HepG2 (cell line): ENCODE measurements around the gene PRSS23. TPM values are rescaled to one million over a fixed set of nuclear protein-coding genes. Genes with fewer than 3 reads are reported as not detected.

ENCODE experiments used
- ATAC-seq: fragments of 200-7000 bp; cut with Tn5 transposase; 3 replicates; pipeline ENCODE4 v1.9.1; 2020; ENCODE audit warnings: mild to moderate bottlenecking, moderate library complexity
- BruUV-seq: library from RNA; stranded (reverse); fragments of 400-500 nt; replicated peaks from 2 replicates; lab custom pipeline; 2021; lab: Mats Ljungman, UMichigan
- CTCF ChIA-PET: fragments of 300-600 bp; formaldehyde crosslinking; extraction: SDS; loops from one replicate; lab custom pipeline; 2021; ENCODE audit warnings: low total read pairs, inconsistent platforms, low intra/inter-chr PET ratio; lab: Yijun Ruan, JAX
- POLR2A ChIA-PET: fragments of 350-600 bp; sonication (Branson Sonifier 250); formaldehyde crosslinking; loops from one replicate; lab custom pipeline; 2020; ENCODE audit warnings: antibody characterized with exemption, inconsistent platforms; lab: Yijun Ruan, JAX
- DNase-seq: peaks from one replicate; pipeline ENCODE4 v3.0.0-alpha.2; 2015; ENCODE audit warnings: low spot score
- FAIRE-seq: peaks from 3 replicates; lab custom pipeline; 2011; peaks lifted over from hg19 to GRCh38; lab: Jason Lieb, UNC
- H2AFZ ChIP-seq: one replicate; pipeline ENCODE4 v1.6.1; 2011; ENCODE audit warnings: low read length, inconsistent platforms
- H3K27ac ChIP-seq: fragments of 300-600 bp; 3 replicates; pipeline ENCODE4 v1.8.0; 2011; ENCODE audit warnings: mixed run types, mild to moderate bottlenecking, mixed read lengths, low read length, inconsistent platforms; ENCODE audit not compliant: insufficient read depth; ENCODE audit errors: extremely low read length
- H3K27me3 ChIP-seq, 2 experiments: fragments of 200-600 bp in 1 of 2; 2 replicates in 1 of 2; 3 replicates in 1 of 2; pipeline versions ENCODE4 v1.6.0 to v1.8.0; 2011; ENCODE audit warnings: low read length in 2 of 2, mild to moderate bottlenecking in 2 of 2, moderate library complexity in 2 of 2, inconsistent platforms in 1 of 2; ENCODE audit not compliant: insufficient read depth in 2 of 2, control insufficient read depth in 1 of 2
- H3K36me3 ChIP-seq, 2 experiments: fragments of 200-600 bp in 1 of 2; replicated peaks in 1 of 2; 2 replicates in 1 of 2; 3 replicates in 1 of 2; pipeline versions ENCODE4 v1.5.1 to v1.8.0; 2011; ENCODE audit warnings: low read length in 2 of 2, inconsistent platforms in 1 of 2; ENCODE audit not compliant: insufficient read depth in 2 of 2, control insufficient read depth in 1 of 2
- H3K4me1 ChIP-seq: 2 replicates; pipeline ENCODE4 v1.5.1; 2012; ENCODE audit warnings: low read length, inconsistent platforms; ENCODE audit not compliant: insufficient read depth
- H3K4me2 ChIP-seq: 2 replicates; pipeline ENCODE4 v1.6.0; 2011; ENCODE audit warnings: low read depth, low read length, inconsistent platforms
- H3K4me3 ChIP-seq, 3 experiments: fragments of 200-600 bp in 1 of 3; sonication (generic), shearing (Covaris generic) in 1 of 3; replicated peaks in 1 of 3; 2 replicates each; pipeline ENCODE4 v1.5.1; 2011 to 2016; ENCODE audit warnings: low read length in 3 of 3, inconsistent platforms in 2 of 3, low read depth in 2 of 3, mild to moderate bottlenecking in 2 of 3, control low read depth in 1 of 3, mixed read lengths in 1 of 3; ENCODE audit not compliant: insufficient read depth in 1 of 3
- H3K79me2 ChIP-seq: one replicate; pipeline ENCODE4 v1.6.1; 2011; ENCODE audit warnings: low read length, inconsistent platforms; ENCODE audit not compliant: insufficient read depth
- H3K9ac ChIP-seq: 2 replicates; pipeline ENCODE4 v1.6.0; 2011; ENCODE audit warnings: mild to moderate bottlenecking, low read depth, low read length, inconsistent platforms; ENCODE audit not compliant: insufficient read depth
- H3K9me3 ChIP-seq: 2 replicates; pipeline ENCODE4 v1.5.1; 2012; ENCODE audit warnings: mild to moderate bottlenecking, low read length
- H4K20me1 ChIP-seq: 2 replicates; pipeline ENCODE4 v1.6.0; 2011; ENCODE audit warnings: inconsistent platforms, mild to moderate bottlenecking, low read length, moderate library complexity; ENCODE audit not compliant: insufficient read depth
- CENPT ChIP-seq: sonication (generic); formaldehyde crosslinking; IDR thresholded peaks from 2 replicates; pipeline ENCODE4 v1.8.0; 2022; ENCODE audit warnings: low read depth, mild to moderate bottlenecking, moderate library complexity, missing genetic modification reagents
- HNRNPUL1 ChIP-seq: fragments of 200-400 bp; formaldehyde crosslinking; IDR thresholded peaks from 2 replicates; pipeline ENCODE4 v1.6.1; 2017; ENCODE audit warnings: low read depth, mild to moderate bottlenecking, low read length, moderate library complexity
- MED8 ChIP-seq: sonication (generic); formaldehyde crosslinking; IDR thresholded peaks from 2 replicates; pipeline ENCODE4 v1.8.1; 2023; ENCODE audit warnings: mild to moderate bottlenecking, missing genetic modification reagents; ENCODE audit not compliant: insufficient replicate concordance
- MTA1 ChIP-seq: sonication (generic); formaldehyde crosslinking; IDR thresholded peaks from 2 replicates; pipeline ENCODE4 v1.4.0; 2020; ENCODE audit warnings: missing genetic modification reagents, mild to moderate bottlenecking, borderline replicate concordance
- NFKB2 ChIP-seq: sonication (generic); formaldehyde crosslinking; IDR thresholded peaks from 2 replicates; pipeline ENCODE4 v1.4.0; 2020; ENCODE audit warnings: missing genetic modification reagents, borderline replicate concordance
- TRAFD1 ChIP-seq: sonication (generic); formaldehyde crosslinking; IDR thresholded peaks from 2 replicates; pipeline ENCODE4 v1.5.1; 2020; ENCODE audit warnings: missing genetic modification reagents, mild to moderate bottlenecking, borderline replicate concordance
- TSC22D2 ChIP-seq: sonication (generic); formaldehyde crosslinking; IDR thresholded peaks from 2 replicates; pipeline ENCODE4 v1.5.1; 2020; ENCODE audit warnings: missing genetic modification reagents, mild to moderate bottlenecking, borderline replicate concordance
- ZBTB37 ChIP-seq: sonication (generic); formaldehyde crosslinking; IDR thresholded peaks from 2 replicates; pipeline ENCODE4 v1.4.0; 2020; ENCODE audit warnings: mild to moderate bottlenecking, missing genetic modification reagents
- ZNF256 ChIP-seq: sonication (generic); formaldehyde crosslinking; conservative IDR thresholded peaks from 2 replicates; pipeline ENCODE4 v1.4.0; 2020; ENCODE audit warnings: missing genetic modification reagents
- ZNF678 ChIP-seq: sonication (generic); formaldehyde crosslinking; IDR thresholded peaks from 2 replicates; pipeline ENCODE4 v1.4.0; 2020; ENCODE audit warnings: mild to moderate bottlenecking, missing genetic modification reagents
- ZZZ3 ChIP-seq: sonication (generic); formaldehyde crosslinking; IDR thresholded peaks from 2 replicates; pipeline ENCODE4 v1.4.0; 2020; ENCODE audit warnings: missing genetic modification reagents, mild to moderate bottlenecking, borderline replicate concordance
- WGBS: methylation state at CpG from one replicate; pipeline ENCODE4 v1.1.6; 2017; ENCODE audit warnings: low lambda C conversion rate; 5-methylcytosine and 5-hydroxymethylcytosine counted together
- in situ Hi-C: cut with HindIII; loops from 2 replicates; pipeline ENCODE4 v1.10.0; 2017; ENCODE audit warnings: low pct_unique_long_range_greater_than_20kb; ENCODE audit not compliant: extremely low pct_ligation_motif_present
- intact Hi-C: fragments of 100-400 bp; cut with micrococcal nuclease; formaldehyde crosslinking; loops from one replicate; pipeline ENCODE4 v1.10.0; 2022; ENCODE audit not compliant: unreplicated experiment
- polyA plus RNA-seq, 8 experiments: library from polyadenylated mRNA; depleted of rRNA in 3 of 8; stranded (reverse) in 7 of 8; unstranded in 1 of 8; fragments of >200 nt; fragmentation: Illumina TruSeq in 4 of 8; extraction: Trizol in 4 of 8; gene quantifications; 2 replicates each; pipeline versions ENCODE4 v1.2.1 to v1.2.3, GENCODE V29; 2011 to 2016; ENCODE audit warnings: low read depth in 4 of 8, missing spikeins in 1 of 8, mixed read lengths in 1 of 8; ENCODE audit not compliant: insufficient read depth in 1 of 8
- total RNA-seq, 5 experiments: library from RNA; depleted of rRNA; stranded (reverse); fragments of >200 nt; fragmentation: Illumina TruSeq; extraction: Trizol; gene quantifications; 2 replicates each; pipeline ENCODE4 v1.2.3, GENCODE V29; 2016; ENCODE audit warnings: low read depth in 1 of 5

Gene PRSS23
- total and polyA plus RNA-seq, 2 of the 13 experiments (the other 11 are each of a cell fraction or from before 2014, with no cell fraction given), result 0.20 to 0.30 TPM

GRCh38 chr11:86798988-86799387, 1.4 kb upstream of the PRSS23 start:
- Histone ChIP-seq H3K36me3 (no peaks in the 10 kb centered on the region), H3K4me1 (peaks cover 6% of the 10 kb centered on the region; the same call in 1 of the 2 replicates), H3K4me3 (no peak overlapping the region), H3K27ac (no peak overlapping the region), H3K9ac (no peak overlapping the region), H2AFZ (no peak overlapping the region), H3K79me2 (no peaks in the 10 kb centered on the region), H3K4me2 (no peak overlapping the region), H3K9me3 (no peaks in the 10 kb centered on the region), H4K20me1 (no peaks in the 10 kb centered on the region), H3K27me3 (peaks cover 8 to 31% of the 10 kb centered on the region in 2 experiments; a peak in 4 of 5 replicates)
- ChIA-PET POLR2A (no interaction called here), CTCF (no interaction called here)
- ATAC-seq (no peak), DNase-seq (no peak), FAIRE-seq (no peak)
- in situ Hi-C loops (no loop called here), intact Hi-C loops (no loop called here)
- WGBS, result 30% methylated on average over 5 of the region's 5 CpGs
- TF ChIP-seq ZNF256 (CRISPR knock-in tag) (no peak), ZZZ3 (CRISPR knock-in tag) (no peak), CENPT (CRISPR knock-in tag) (no peak), NFKB2 (no peak), TSC22D2 (CRISPR knock-in tag) (no peak), TRAFD1 (CRISPR knock-in tag) (no peak), MED8 (no peak), MTA1 (CRISPR knock-in tag) (no peak), ZBTB37 (CRISPR knock-in tag) (no peak), ZNF678 (CRISPR knock-in tag) (no peak), HNRNPUL1 (no peak)
- BruUV-seq, result no TSS peak
